Activated CD8-positive, alpha-beta memory T cell treated with anti-CD3 and anti-CD28 coated beads, Interleukin-2, amount 10 ng/mL, durations not matched to agents 7 days and 5 days (primary cell): ENCODE data around the gene TMEM120B. TPM values are rescaled to one million over a fixed set of nuclear protein-coding genes. Genes with fewer than 3 reads are reported as not detected.

Source experiments
- ATAC-seq: fragments of 150-1000 bp; cut with Tn5 transposase; one replicate; pipeline ENCODE4 v1.10.0; 2021; ENCODE audit warnings: moderate library complexity
- CTCF ChIA-PET: fragments of 350-600 bp; sonication (Branson Sonifier 250); formaldehyde crosslinking; loops from one replicate; lab custom pipeline; 2021; ENCODE audit warnings: antibody characterized with exemption; lab: Charles Lee
- DNase-seq: peaks from one replicate; pipeline ENCODE4 v3.0.0-alpha.2; 2020
- H3K27ac Mint-ChIP-seq: one replicate; pipeline ENCODE4 v1.8.0; 2021; ENCODE audit warnings: mild to moderate bottlenecking, mixed read lengths
- H3K27me3 Mint-ChIP-seq: one replicate; pipeline ENCODE4 v1.8.0; 2021; ENCODE audit warnings: mixed read lengths
- H3K36me3 Mint-ChIP-seq: one replicate; pipeline ENCODE4 v1.8.0; 2021; ENCODE audit warnings: mild to moderate bottlenecking, mixed read lengths
- H3K4me1 Mint-ChIP-seq: one replicate; pipeline ENCODE4 v1.8.0; 2021; ENCODE audit warnings: mixed read lengths
- H3K4me3 Mint-ChIP-seq: one replicate; pipeline ENCODE4 v1.8.0; 2021; ENCODE audit warnings: mild to moderate bottlenecking, moderate library complexity, mixed read lengths
- H3K9me3 Mint-ChIP-seq: one replicate; pipeline ENCODE4 v1.8.0; 2022; ENCODE audit warnings: low read depth, mixed read lengths
- total RNA-seq, 2 experiments: library from RNA; stranded (reverse); gene quantifications; one replicate each; pipeline ENCODE4 v1.2.3, GENCODE V29; 2021

TMEM120B gene
- total RNA-seq, 2 experiments from 2014 or later, result 8.8 to 11.0 TPM

DNA sequence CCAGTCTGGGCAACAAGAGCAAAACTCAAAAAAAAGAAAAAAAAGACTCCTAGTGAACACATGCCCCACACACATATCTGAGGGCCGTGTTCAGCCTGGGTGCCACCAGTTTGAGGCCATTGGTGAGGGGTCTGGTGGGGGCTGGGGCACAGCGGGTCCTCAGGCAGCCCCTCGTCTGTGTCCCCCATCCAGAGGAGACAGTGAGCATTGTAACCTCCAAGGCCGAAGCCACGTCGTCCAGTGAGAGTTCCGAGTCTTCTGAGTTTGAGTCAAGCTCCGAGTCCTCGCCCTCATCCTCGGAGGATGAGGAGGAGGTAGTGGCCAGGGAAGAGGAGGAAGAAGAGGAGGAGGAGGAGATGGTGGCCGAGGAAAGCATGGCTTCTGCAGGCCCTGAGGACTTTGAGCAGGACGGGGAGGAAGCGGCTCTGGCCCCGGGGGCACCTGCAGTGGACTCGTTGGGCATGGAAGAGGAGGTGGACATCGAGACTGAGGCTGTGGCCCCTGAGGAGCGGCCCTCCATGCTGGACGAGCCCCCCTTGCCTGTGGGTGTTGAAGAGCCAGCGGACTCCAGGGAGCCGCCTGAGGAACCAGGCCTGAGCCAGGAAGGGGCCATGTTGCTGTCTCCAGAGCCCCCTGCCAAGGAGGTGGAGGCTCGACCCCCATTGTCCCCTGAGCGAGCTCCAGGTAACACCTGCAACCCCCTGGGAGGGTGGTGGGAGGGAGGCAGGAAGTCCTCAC, 106.8 kb downstream of the TMEM120B start:
- no peak for DNase-seq
- H3K4me3 Mint-ChIP-seq, result no peak overlapping the region
- H3K36me3 Mint-ChIP-seq, result peaks cover 32% of the 10 kb centered on the region
- CTCF ChIA-PET, result interaction anchor here (1.1 to 1.5 kb wide), 2 partner anchors 25 to 27 kb away, joined by 3 to 6 read pairs; no protein-coding TSS in a partner anchor
- no peaks in the 10 kb centered on the region for H3K27me3 Mint-ChIP-seq
- ATAC-seq, result no peak
- H3K27ac Mint-ChIP-seq, result no peak overlapping the region
- H3K9me3 Mint-ChIP-seq, result no peaks in the 10 kb centered on the region
- H3K4me1 Mint-ChIP-seq, result no peaks in the 10 kb centered on the region

DNA sequence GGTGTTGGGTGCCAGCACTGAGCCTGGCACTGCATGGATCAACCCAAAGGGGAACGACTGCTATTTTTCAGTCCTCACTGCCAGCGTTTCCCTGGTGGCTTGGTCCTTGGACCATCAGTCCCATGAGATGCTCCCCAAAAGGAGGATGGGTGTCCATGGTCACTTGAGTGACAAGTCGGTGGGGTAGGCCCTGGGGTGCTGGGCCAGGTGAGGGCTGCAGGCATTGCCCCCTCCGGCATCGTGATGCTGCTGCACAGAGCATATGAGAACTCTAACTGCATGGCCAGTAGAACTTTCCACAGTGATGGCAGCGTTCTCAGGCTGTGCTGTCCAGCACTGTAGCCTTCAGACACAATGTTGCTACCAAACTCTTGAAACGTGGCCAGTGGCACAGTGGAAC, 107.5 kb downstream of the TMEM120B start:
- Mint-ChIP-seq H3K27me3 (no peaks in the 10 kb centered on the region), H3K4me1 (no peaks in the 10 kb centered on the region), H3K27ac (no peak overlapping the region), H3K4me3 (no peak overlapping the region), H3K36me3 (peaks cover 32% of the 10 kb centered on the region), H3K9me3 (no peaks in the 10 kb centered on the region)
- CTCF ChIA-PET, result interaction anchor here (0.7 to 1.5 kb wide), 2 partner anchors 8 to 25 kb away, joined by 3 to 6 read pairs; no protein-coding TSS in a partner anchor
- ATAC-seq (no peak), DNase-seq (no peak)

DNA sequence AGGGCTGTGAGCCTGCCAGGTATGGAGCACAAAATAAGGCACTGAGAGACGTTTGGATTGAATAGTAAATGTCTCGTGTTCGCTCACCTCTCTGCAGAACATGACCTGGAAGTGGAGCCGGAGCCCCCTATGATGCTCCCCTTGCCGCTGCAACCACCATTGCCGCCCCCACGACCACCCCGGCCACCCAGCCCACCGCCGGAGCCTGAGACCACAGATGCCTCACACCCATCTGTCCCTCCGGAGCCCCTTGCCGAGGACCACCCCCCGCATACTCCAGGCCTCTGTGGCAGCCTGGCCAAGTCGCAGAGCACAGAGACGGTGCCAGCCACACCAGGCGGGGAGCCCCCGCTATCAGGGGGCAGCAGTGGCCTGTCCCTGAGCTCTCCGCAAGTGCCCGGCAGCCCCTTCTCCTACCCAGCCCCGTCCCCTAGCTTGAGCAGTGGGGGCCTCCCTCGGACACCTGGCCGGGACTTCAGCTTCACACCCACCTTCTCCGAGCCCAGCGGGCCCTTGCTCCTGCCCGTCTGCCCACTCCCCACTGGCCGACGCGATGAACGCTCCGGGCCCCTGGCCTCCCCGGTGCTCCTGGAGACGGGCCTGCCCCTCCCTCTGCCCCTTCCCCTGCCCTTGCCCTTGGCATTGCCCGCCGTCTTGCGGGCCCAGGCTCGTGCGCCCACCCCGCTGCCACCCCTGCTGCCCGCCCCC, 110.0 kb downstream of the TMEM120B start:
- DNase-seq (no peak), ATAC-seq (no peak)
- CTCF ChIA-PET, result interaction anchor here (1.2 to 1.6 kb wide), 2 partner anchors 11 to 28 kb away, joined by 3 to 4 read pairs; no protein-coding TSS in a partner anchor
- Mint-ChIP-seq H3K9me3 (no peaks in the 10 kb centered on the region), H3K27me3 (no peaks in the 10 kb centered on the region), H3K27ac (no peak overlapping the region), H3K36me3 (peaks cover 31% of the 10 kb centered on the region), H3K4me1 (no peaks in the 10 kb centered on the region), H3K4me3 (no peak overlapping the region)

DNA sequence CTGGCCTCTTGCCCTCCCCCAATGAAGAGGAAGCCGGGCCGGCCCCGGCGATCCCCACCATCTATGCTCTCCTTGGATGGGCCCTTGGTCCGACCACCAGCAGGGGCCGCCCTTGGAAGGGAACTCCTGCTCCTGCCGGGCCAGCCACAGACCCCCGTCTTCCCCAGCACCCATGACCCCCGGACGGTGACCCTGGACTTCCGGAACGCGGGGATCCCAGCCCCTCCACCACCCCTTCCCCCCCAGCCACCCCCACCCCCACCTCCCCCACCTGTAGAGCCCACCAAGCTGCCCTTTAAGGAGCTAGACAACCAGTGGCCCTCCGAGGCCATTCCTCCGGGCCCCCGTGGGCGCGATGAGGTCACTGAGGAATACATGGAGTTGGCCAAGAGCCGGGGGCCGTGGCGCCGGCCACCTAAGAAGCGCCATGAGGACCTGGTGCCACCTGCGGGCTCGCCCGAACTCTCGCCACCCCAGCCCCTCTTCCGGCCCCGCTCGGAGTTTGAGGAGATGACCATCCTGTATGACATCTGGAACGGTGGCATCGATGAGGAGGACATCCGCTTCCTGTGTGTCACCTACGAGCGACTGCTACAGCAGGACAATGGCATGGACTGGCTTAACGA, 110.7 kb downstream of the TMEM120B start:
- no peak overlapping the region for H3K27ac Mint-ChIP-seq
- no peaks in the 10 kb centered on the region for H3K4me1 Mint-ChIP-seq
- CTCF ChIA-PET, result interaction anchor here (1.4 to 1.6 kb wide), 2 partner anchors 28 to 29 kb away, joined by 4 to 7 read pairs; no protein-coding TSS in a partner anchor
- H3K9me3 Mint-ChIP-seq, result no peaks in the 10 kb centered on the region
- no peak for DNase-seq
- H3K4me3 Mint-ChIP-seq, result no peak overlapping the region
- peaks cover 25% of the 10 kb centered on the region for H3K36me3 Mint-ChIP-seq
- H3K27me3 Mint-ChIP-seq, result no peaks in the 10 kb centered on the region
- no peak for ATAC-seq

DNA sequence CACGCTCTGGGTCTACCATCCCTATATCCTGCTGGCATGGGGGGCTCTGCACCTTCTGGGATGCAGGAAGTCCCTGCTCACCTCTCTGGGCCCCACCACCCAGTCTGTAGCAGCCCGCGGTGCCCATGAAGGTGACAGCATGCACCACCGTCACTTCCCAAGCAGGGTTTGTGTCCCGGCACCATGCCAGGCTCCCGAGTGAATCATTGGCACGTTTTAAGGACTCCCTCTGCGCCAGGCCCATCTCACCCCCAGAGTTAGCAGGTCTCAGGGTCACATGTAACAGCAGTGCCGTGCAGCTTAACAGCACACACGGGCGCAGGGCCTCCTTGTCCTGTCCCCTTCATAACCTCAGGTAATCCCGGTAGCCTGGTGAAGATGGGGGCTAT, 111.2 kb downstream of the TMEM120B start:
- H3K9me3 Mint-ChIP-seq, result no peaks in the 10 kb centered on the region
- H3K27ac Mint-ChIP-seq, result no peak overlapping the region
- no peaks in the 10 kb centered on the region for H3K4me1 Mint-ChIP-seq
- no peak for ATAC-seq
- H3K27me3 Mint-ChIP-seq, result no peaks in the 10 kb centered on the region
- peaks cover 28% of the 10 kb centered on the region for H3K36me3 Mint-ChIP-seq
- DNase-seq, result no peak
- CTCF ChIA-PET, result interaction anchor here (1.4 kb wide), 1 partner anchor 29 kb away, joined by 7 read pairs; no protein-coding TSS in a partner anchor
- H3K4me3 Mint-ChIP-seq, result no peak overlapping the region

DNA sequence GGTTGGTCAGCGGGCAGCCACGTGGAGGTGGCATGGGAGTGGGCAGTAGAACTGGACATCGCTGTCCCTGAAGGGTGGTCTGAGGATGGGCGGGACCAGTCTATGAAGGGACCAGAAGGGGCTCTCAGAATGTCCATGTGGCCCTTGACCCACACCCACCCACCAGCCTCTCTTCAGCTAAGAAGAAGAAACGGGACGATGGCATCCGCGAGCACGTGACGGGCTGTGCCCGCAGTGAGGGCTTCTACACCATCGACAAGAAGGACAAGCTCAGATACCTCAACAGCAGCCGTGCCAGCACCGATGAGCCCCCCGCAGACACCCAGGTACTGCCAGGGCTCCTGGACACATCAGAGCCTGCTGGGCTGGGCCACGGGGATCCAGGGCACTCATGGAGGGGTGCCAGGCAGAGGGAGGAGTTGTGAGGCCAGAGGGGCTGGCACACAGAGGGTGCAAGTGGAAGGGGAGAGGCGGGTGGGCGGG, 112.5 kb downstream of the TMEM120B start:
- no peak for ATAC-seq
- H3K27me3 Mint-ChIP-seq, result no peaks in the 10 kb centered on the region
- H3K4me3 Mint-ChIP-seq, result no peak overlapping the region
- DNase-seq, result no peak
- H3K36me3 Mint-ChIP-seq, result peaks cover 26% of the 10 kb centered on the region
- H3K9me3 Mint-ChIP-seq, result no peaks in the 10 kb centered on the region
- no peaks in the 10 kb centered on the region for H3K4me1 Mint-ChIP-seq
- CTCF ChIA-PET, result no interaction called here
- no peak overlapping the region for H3K27ac Mint-ChIP-seq

DNA sequence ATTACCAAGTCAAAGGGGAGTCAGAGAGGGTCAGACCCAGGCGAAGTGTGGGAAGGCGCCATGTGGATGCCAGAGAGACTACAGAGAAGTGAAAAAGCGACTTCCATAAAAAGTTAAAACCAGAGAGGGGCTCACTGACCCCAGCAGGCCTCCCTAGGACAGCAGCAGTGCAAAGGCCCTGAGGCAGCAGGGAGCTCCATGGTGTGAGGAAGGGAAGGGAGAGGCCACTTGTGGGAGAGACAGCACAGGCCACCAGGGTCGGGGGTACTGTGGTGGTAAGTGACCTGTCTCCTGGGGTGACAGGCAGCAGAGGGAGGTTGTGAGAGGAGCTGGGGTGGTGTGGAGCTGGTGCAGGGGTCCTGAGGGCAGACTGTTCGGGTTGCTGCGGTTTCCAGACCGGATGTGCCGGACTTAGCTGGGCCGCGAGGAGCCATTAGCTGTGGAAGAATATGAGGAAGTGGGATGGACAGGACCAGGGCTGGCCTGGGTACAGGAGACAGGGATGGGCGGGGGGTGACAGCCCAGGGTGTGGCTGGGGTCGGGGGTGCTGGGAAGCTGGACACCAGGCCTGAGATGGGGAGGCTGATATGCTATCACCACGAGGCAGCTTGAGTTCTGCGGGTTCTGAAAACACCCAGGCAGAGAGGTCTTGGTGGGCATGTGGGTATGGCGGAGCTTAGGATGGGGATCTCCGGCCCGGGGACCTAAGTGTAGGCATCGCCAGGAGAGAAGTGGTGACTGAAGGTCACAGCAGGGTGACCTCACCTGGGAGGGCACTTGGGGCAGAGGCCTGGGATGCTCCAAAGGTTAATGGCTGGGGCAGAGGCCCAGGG, 114.0 kb downstream of the TMEM120B start:
- CTCF ChIA-PET, result interaction anchor here (1.2 to 3.8 kb wide), 3 partner anchors 13 to 32 kb away, joined by 3 to 16 read pairs (median 15); partner anchors contain the start of gene RHOF
- Mint-ChIP-seq H3K4me1 (no peaks in the 10 kb centered on the region), H3K4me3 (no peak overlapping the region), H3K9me3 (no peaks in the 10 kb centered on the region), H3K36me3 (peaks cover 28% of the 10 kb centered on the region), H3K27ac (no peak overlapping the region), H3K27me3 (no peaks in the 10 kb centered on the region)
- DNase-seq, result no peak
- ATAC-seq, result no peak

DNA sequence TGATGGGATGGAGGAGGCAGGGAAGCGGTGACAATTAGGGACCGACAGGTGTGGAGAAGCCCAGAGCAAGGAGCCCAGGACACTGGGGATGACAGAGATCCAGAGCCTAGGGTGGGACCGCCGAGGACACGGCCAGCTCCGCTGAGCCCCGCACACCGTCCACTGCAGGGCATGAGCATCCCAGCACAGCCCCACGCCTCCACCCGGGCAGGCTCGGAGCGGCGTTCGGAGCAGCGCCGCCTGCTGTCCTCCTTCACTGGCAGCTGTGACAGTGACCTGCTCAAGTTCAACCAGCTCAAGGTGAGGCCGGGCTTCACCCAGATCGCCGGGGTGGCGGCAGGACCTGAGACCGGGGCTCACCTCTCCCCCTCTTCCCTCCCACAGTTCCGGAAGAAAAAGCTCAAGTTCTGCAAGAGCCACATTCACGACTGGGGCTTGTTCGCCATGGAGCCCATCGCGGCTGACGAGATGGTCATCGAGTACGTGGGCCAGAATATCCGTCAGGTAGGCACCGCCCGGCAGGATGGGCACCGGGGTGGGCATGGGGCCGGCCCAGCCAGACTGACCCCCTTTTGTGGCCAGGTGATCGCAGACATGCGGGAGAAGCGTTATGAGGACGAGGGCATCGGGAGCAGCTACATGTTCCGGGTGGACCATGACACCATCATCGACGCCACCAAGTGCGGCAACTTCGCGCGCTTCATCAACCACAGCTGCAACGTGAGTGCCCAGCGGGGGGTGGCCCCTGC, 115.0 kb downstream of the TMEM120B start:
- Mint-ChIP-seq H3K36me3 (peaks cover 36% of the 10 kb centered on the region), H3K4me1 (no peaks in the 10 kb centered on the region)
- no peak for ATAC-seq

DNA sequence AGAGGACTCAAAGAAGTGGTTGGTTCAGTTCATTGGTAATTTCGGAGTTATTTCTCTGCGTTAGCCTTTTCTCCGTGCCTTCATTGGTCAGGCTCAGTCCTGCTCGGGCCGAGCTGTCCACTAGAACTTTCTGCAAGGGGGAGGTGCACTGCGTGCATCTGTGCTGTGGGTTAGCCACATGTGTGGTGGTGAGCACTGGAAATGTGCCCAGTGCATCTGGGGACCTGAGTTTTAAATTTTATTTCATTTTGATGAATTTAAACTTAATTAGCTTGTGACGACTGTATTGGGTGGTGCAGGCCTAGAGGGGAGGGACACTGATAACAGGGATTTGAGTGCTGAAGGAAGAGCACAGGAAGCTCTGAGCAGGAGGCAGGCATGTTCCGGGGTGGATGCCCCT, 115.8 kb downstream of the TMEM120B start:
- Mint-ChIP-seq H3K36me3 (peaks cover 38% of the 10 kb centered on the region), H3K27ac (no peak overlapping the region), H3K4me3 (no peak overlapping the region), H3K27me3 (no peaks in the 10 kb centered on the region), H3K9me3 (no peaks in the 10 kb centered on the region), H3K4me1 (no peaks in the 10 kb centered on the region)
- DNase-seq (no peak), ATAC-seq (no peak)
- CTCF ChIA-PET, result interaction anchor here (1.2 to 3.8 kb wide), 3 partner anchors 17 to 34 kb away, joined by 3 to 16 read pairs (median 15); partner anchors contain the start of genes HPD and RHOF

More for the DNA sequence above, 115.0 kb downstream of the TMEM120B start:
- CTCF ChIA-PET, result interaction anchor here (1.2 to 3.8 kb wide), 3 partner anchors 16 to 33 kb away, joined by 3 to 16 read pairs (median 15); partner anchors contain the start of genes HPD and RHOF
- H3K27me3 Mint-ChIP-seq, result no peaks in the 10 kb centered on the region
- no peak overlapping the region for H3K27ac Mint-ChIP-seq
- H3K9me3 Mint-ChIP-seq, result no peaks in the 10 kb centered on the region
- no peak for DNase-seq
- H3K4me3 Mint-ChIP-seq, result no peak overlapping the region

DNA sequence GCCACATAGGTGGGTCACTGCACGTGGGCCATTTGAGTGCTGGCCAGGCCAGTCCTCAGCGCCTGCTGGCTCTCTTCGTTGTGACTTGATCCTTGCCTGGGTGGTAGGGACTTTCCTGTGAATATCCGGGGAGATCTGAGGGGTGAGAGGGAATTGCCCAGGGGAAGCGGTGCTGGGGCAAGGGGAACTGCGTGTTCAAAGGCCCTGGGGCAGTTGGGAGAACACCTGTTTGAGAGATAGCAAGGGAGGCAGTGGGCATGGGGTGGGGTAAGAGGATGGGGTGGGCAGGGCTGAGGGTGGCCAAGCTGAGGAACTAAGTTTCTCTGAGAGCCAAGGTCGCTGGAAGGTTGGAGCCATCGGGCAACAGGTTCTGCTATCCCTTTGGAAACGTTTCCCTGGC, 116.3 kb downstream of the TMEM120B start:
- Mint-ChIP-seq H3K9me3 (no peaks in the 10 kb centered on the region), H3K27ac (no peak overlapping the region), H3K4me1 (no peaks in the 10 kb centered on the region), H3K27me3 (no peaks in the 10 kb centered on the region), H3K4me3 (no peak overlapping the region), H3K36me3 (peaks cover 33% of the 10 kb centered on the region)
- DNase-seq (no peak), ATAC-seq (no peak)
- CTCF ChIA-PET, result interaction anchor here (1.2 to 3.8 kb wide), 3 partner anchors 17 to 34 kb away, joined by 3 to 16 read pairs (median 15); partner anchors contain the start of genes HPD and RHOF

DNA sequence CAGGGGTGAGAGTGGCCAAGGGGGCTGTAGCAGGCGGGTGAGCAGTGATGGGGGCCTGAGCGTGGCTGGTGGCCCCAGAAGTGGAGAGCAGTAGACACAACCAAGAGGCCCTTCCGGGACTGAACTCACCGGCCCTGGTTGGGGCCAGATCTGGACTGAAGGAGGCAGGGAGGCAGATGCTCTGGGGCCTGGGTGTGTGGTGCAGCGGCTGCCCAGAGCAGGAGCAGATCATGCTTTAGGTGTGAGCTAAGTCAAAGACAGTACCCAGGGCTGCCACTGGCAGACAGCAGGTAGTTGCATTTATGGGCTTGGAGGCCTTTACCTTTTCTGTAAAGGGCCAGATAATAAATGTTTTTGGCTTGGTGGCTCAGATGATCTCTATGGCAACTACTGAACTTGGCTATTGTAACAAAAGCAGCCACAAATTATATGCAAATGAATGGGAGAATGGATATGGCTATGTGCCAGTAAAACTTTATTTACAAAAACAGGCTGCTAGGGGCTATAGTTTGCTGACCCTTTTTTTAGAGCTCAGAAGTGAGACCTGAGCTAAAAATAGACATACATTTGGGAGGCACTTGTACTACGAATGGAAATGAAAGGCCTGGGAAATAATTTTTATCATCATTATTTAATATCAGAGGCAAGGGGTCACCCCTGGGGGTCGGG, 116.8 kb downstream of the TMEM120B start:
- Mint-ChIP-seq H3K4me3 (no peak overlapping the region), H3K36me3 (peaks cover 33% of the 10 kb centered on the region), H3K27ac (no peak overlapping the region), H3K4me1 (no peaks in the 10 kb centered on the region), H3K27me3 (no peaks in the 10 kb centered on the region), H3K9me3 (no peaks in the 10 kb centered on the region)
- ATAC-seq (no peak), DNase-seq (no peak)
- CTCF ChIA-PET, result interaction anchor here (3.8 kb wide), 1 partner anchor 35 kb away, joined by 15 read pairs; the partner anchor contains the start of gene RHOF
